HepG2 (cell line): Measurements from ENCODE around the gene TGFA. TPM values are rescaled to one million over a fixed set of nuclear protein-coding genes. Genes with fewer than 3 reads are reported as not detected.
A peak's percentile ranks its signal among the peaks of the same experiment; 100 is the strongest.

Source experiments
- ATAC-seq: fragments of 200-7000 bp; cut with Tn5 transposase; 3 replicates; pipeline ENCODE4 v1.9.1; 2020; ENCODE audit warnings: mild to moderate bottlenecking, moderate library complexity
- BruUV-seq: library from RNA; stranded (reverse); fragments of 400-500 nt; replicated peaks from 2 replicates; lab custom pipeline; 2021; lab: Mats Ljungman, UMichigan
- CTCF ChIA-PET: fragments of 300-600 bp; formaldehyde crosslinking; extraction: SDS; loops from one replicate; lab custom pipeline; 2021; ENCODE audit warnings: low total read pairs, inconsistent platforms, low intra/inter-chr PET ratio; lab: Yijun Ruan, JAX
- POLR2A ChIA-PET: fragments of 350-600 bp; sonication (Branson Sonifier 250); formaldehyde crosslinking; loops from one replicate; lab custom pipeline; 2020; ENCODE audit warnings: antibody characterized with exemption, inconsistent platforms; lab: Yijun Ruan, JAX
- DNase-seq: peaks from one replicate; pipeline ENCODE4 v3.0.0-alpha.2; 2015; ENCODE audit warnings: low spot score
- FAIRE-seq: peaks from 3 replicates; lab custom pipeline; 2011; peaks lifted over from hg19 to GRCh38; lab: Jason Lieb, UNC
- H2AFZ ChIP-seq: one replicate; pipeline ENCODE4 v1.6.1; 2011; ENCODE audit warnings: low read length, inconsistent platforms
- H3K27ac ChIP-seq: fragments of 300-600 bp; 3 replicates; pipeline ENCODE4 v1.8.0; 2011; ENCODE audit warnings: mixed run types, mild to moderate bottlenecking, mixed read lengths, low read length, inconsistent platforms; ENCODE audit not compliant: insufficient read depth; ENCODE audit errors: extremely low read length
- H3K27me3 ChIP-seq, 2 experiments: fragments of 200-600 bp in 1 of 2; 2 replicates in 1 of 2; 3 replicates in 1 of 2; pipeline versions ENCODE4 v1.6.0 to v1.8.0; 2011; ENCODE audit warnings: low read length in 2 of 2, mild to moderate bottlenecking in 2 of 2, moderate library complexity in 2 of 2, inconsistent platforms in 1 of 2; ENCODE audit not compliant: insufficient read depth in 2 of 2, control insufficient read depth in 1 of 2
- H3K36me3 ChIP-seq, 2 experiments: fragments of 200-600 bp in 1 of 2; replicated peaks in 1 of 2; 2 replicates in 1 of 2; 3 replicates in 1 of 2; pipeline versions ENCODE4 v1.5.1 to v1.8.0; 2011; ENCODE audit warnings: low read length in 2 of 2, inconsistent platforms in 1 of 2; ENCODE audit not compliant: insufficient read depth in 2 of 2, control insufficient read depth in 1 of 2
- H3K4me1 ChIP-seq: 2 replicates; pipeline ENCODE4 v1.5.1; 2012; ENCODE audit warnings: low read length, inconsistent platforms; ENCODE audit not compliant: insufficient read depth
- H3K4me2 ChIP-seq: 2 replicates; pipeline ENCODE4 v1.6.0; 2011; ENCODE audit warnings: low read depth, low read length, inconsistent platforms
- H3K4me3 ChIP-seq, 3 experiments: fragments of 200-600 bp in 1 of 3; sonication (generic), shearing (Covaris generic) in 1 of 3; replicated peaks in 1 of 3; 2 replicates each; pipeline ENCODE4 v1.5.1; 2011 to 2016; ENCODE audit warnings: low read length in 3 of 3, inconsistent platforms in 2 of 3, low read depth in 2 of 3, mild to moderate bottlenecking in 2 of 3, control low read depth in 1 of 3, mixed read lengths in 1 of 3; ENCODE audit not compliant: insufficient read depth in 1 of 3
- H3K79me2 ChIP-seq: one replicate; pipeline ENCODE4 v1.6.1; 2011; ENCODE audit warnings: low read length, inconsistent platforms; ENCODE audit not compliant: insufficient read depth
- H3K9ac ChIP-seq: 2 replicates; pipeline ENCODE4 v1.6.0; 2011; ENCODE audit warnings: mild to moderate bottlenecking, low read depth, low read length, inconsistent platforms; ENCODE audit not compliant: insufficient read depth
- H3K9me3 ChIP-seq: 2 replicates; pipeline ENCODE4 v1.5.1; 2012; ENCODE audit warnings: mild to moderate bottlenecking, low read length
- H4K20me1 ChIP-seq: 2 replicates; pipeline ENCODE4 v1.6.0; 2011; ENCODE audit warnings: inconsistent platforms, mild to moderate bottlenecking, low read length, moderate library complexity; ENCODE audit not compliant: insufficient read depth
- MAFF ChIP-seq: IDR thresholded peaks from 2 replicates; pipeline ENCODE4 v1.6.1; 2011; ENCODE audit warnings: low read depth, low read length, improper control_type of control experiment
- MAFK ChIP-seq, 2 experiments: IDR thresholded peaks in 1 of 2; conservative IDR thresholded peaks in 1 of 2; 2 replicates each; pipeline ENCODE4 v1.6.1; 2011; ENCODE audit warnings: improper control_type of control experiment in 2 of 2, low read length in 2 of 2
- POGK ChIP-seq: sonication (generic); formaldehyde crosslinking; conservative IDR thresholded peaks from 2 replicates; pipeline ENCODE4 v1.8.0; 2022; ENCODE audit warnings: mild to moderate bottlenecking, moderate library complexity, missing genetic modification reagents
- ZNF562 ChIP-seq: sonication (generic); formaldehyde crosslinking; IDR thresholded peaks from 2 replicates; pipeline ENCODE4 v1.8.0; 2022; ENCODE audit warnings: missing genetic modification reagents, borderline replicate concordance
- ZNF570 ChIP-seq: sonication (generic); formaldehyde crosslinking; IDR thresholded peaks from 2 replicates; pipeline ENCODE4 v1.4.0; 2020; ENCODE audit warnings: mild to moderate bottlenecking, missing genetic modification reagents, borderline replicate concordance
- WGBS: methylation state at CpG from one replicate; pipeline ENCODE4 v1.1.6; 2017; ENCODE audit warnings: low lambda C conversion rate; 5-methylcytosine and 5-hydroxymethylcytosine counted together
- in situ Hi-C: cut with HindIII; loops from 2 replicates; pipeline ENCODE4 v1.10.0; 2017; ENCODE audit warnings: low pct_unique_long_range_greater_than_20kb; ENCODE audit not compliant: extremely low pct_ligation_motif_present
- intact Hi-C: fragments of 100-400 bp; cut with micrococcal nuclease; formaldehyde crosslinking; loops from one replicate; pipeline ENCODE4 v1.10.0; 2022; ENCODE audit not compliant: unreplicated experiment
- polyA plus RNA-seq, 8 experiments: library from polyadenylated mRNA; depleted of rRNA in 3 of 8; stranded (reverse) in 7 of 8; unstranded in 1 of 8; fragments of >200 nt; fragmentation: Illumina TruSeq in 4 of 8; extraction: Trizol in 4 of 8; gene quantifications; 2 replicates each; pipeline versions ENCODE4 v1.2.1 to v1.2.3, GENCODE V29; 2011 to 2016; ENCODE audit warnings: low read depth in 4 of 8, missing spikeins in 1 of 8, mixed read lengths in 1 of 8; ENCODE audit not compliant: insufficient read depth in 1 of 8
- total RNA-seq, 5 experiments: library from RNA; depleted of rRNA; stranded (reverse); fragments of >200 nt; fragmentation: Illumina TruSeq; extraction: Trizol; gene quantifications; 2 replicates each; pipeline ENCODE4 v1.2.3, GENCODE V29; 2016; ENCODE audit warnings: low read depth in 1 of 5

The TGFA gene
- total and polyA plus RNA-seq, 2 of the 13 experiments (the other 11 are each of a cell fraction or from before 2014, with no cell fraction given) = 7.8 to 15.3 TPM

- peak overlapping the region; percentile 93 for H3K4me2 ChIP-seq
- in situ Hi-C loops (loop anchor here (5.0 kb wide), 1 partner anchor 56 kb away; no protein-coding TSS in a partner anchor), intact Hi-C loops (loop anchor here (1.0 kb wide), 3 partner anchors 9 to 255 kb away; no protein-coding TSS in a partner anchor)
- ATAC-seq (no peak), DNase-seq (no peak), FAIRE-seq (no peak)
- WGBS = 50% methylated on average over 2 of the region's 2 CpGs
- TF ChIP-seq ZNF562 (CRISPR knock-in tag) (no peak), ZNF570 (CRISPR knock-in tag) (no peak), POGK (CRISPR knock-in tag) (no peak), MAFK (conservative IDR thresholded peaks at IDR 0.05 in 1 of 2, IDR thresholded peaks at IDR 0.05 in 1 of 2; ENCODE audit: low read length in 2 of 2) (peak; percentile 78 to 80), MAFF (peak; percentile 73)
- peak overlapping the region in 2 of 3 experiments; percentile 57 to 59; a peak in 3 of 6 replicates for H3K4me3 ChIP-seq
- ChIA-PET POLR2A (interaction anchor here (0.7 to 3.2 kb wide), 11 partner anchors 9 to 642 kb away, joined by 3 to 20 read pairs (median 5); partner anchors contain the start of genes FAM136A, MXD1 and SNRPG), CTCF (no interaction called here)
- H3K4me1 ChIP-seq = peaks cover 69% of the 10 kb centered on the region
- no peaks in the 10 kb centered on the region for H3K9me3 ChIP-seq
- no peak overlapping the region for H2AFZ ChIP-seq
- BruUV-seq = no TSS peak
- H3K27me3 ChIP-seq = no peaks in the 10 kb centered on the region; a peak in 1 of 5 replicates
- peak overlapping the region; percentile 45 for H3K9ac ChIP-seq
- no peaks in the 10 kb centered on the region for H3K36me3 ChIP-seq
- H3K27ac ChIP-seq = peak overlapping the region; percentile 69
- no peaks in the 10 kb centered on the region for H4K20me1 ChIP-seq
- peaks cover 13% of the 10 kb centered on the region for H3K79me2 ChIP-seq
Measured at GRCh38 chr2:70556608-70557007, 3.0 kb upstream of the TGFA start.
